K562 (cell line): ENCODE measurements around the gene CLASP1. TPM values are rescaled to one million over a fixed set of nuclear protein-coding genes. Genes with fewer than 3 reads are reported as not detected.

Experiments used
- ATAC-seq: fragments of 200-7000 bp; cut with Tn5 transposase; 3 replicates; pipeline ENCODE4 v1.9.1; 2020; ENCODE audit warnings: moderate library complexity
- BruUV-seq: library from RNA; stranded (reverse); fragments of 400-500 nt; replicated peaks from 2 replicates; lab custom pipeline; 2021; lab: Mats Ljungman, UMichigan
- CTCF ChIA-PET: fragments of 300-600 bp; formaldehyde crosslinking; extraction: SDS; loops from one replicate; lab custom pipeline; 2021; ENCODE audit warnings: low intra/inter-chr PET ratio; lab: Yijun Ruan, JAX
- POLR2A ChIA-PET: fragments of 300-600, 350-650 bp; sonication (Branson Sonifier 250); formaldehyde crosslinking; extraction: SDS; loops from one replicate; lab custom pipeline; 2021; ENCODE audit warnings: antibody characterized with exemption, inconsistent platforms; lab: Yijun Ruan, JAX
- DNase-seq, 4 experiments: peaks; one replicate each; pipeline versions ENCODE4 v3.0.0 to v3.0.0-alpha.2; 2011 to 2018; ENCODE audit warnings: low spot score in 3 of 4, mixed read lengths in 3 of 4; ENCODE audit errors: extremely low read depth in 1 of 4
- FAIRE-seq: peaks from 2 replicates; lab custom pipeline; 2011; peaks lifted over from hg19 to GRCh38; lab: Jason Lieb, UNC
- H2AFZ ChIP-seq: 2 replicates; pipeline ENCODE4 v1.6.0; 2011; ENCODE audit warnings: low read depth, low read length, control low read depth, inconsistent platforms
- H3K27ac ChIP-seq: fragments of 200-600 bp; 3 replicates; pipeline ENCODE4 v1.8.0; 2011; ENCODE audit warnings: low read depth, mild to moderate bottlenecking, control low read depth, inconsistent platforms, low read length, moderate library complexity, mixed read lengths; ENCODE audit errors: extremely low read depth
- H3K27me3 ChIP-seq, 2 experiments: fragments of 300-600 bp in 1 of 2; 2 replicates in 1 of 2; 3 replicates in 1 of 2; pipeline versions ENCODE4 v1.6.0 to v1.8.0; 2011; ENCODE audit warnings: inconsistent platforms in 2 of 2, low read length in 2 of 2, mild to moderate bottlenecking in 1 of 2, mixed read lengths in 1 of 2, moderate library complexity in 1 of 2; ENCODE audit not compliant: control insufficient read depth in 2 of 2, insufficient read depth in 2 of 2
- H3K36me3 ChIP-seq: fragments of 300-600 bp; 3 replicates; pipeline ENCODE4 v1.8.0; 2011; ENCODE audit warnings: mild to moderate bottlenecking, low read length, inconsistent platforms; ENCODE audit not compliant: control insufficient read depth, insufficient read depth
- H3K4me1 ChIP-seq, 2 experiments: fragments of 200-600 bp in 1 of 2; replicated peaks in 1 of 2; 2 replicates in 1 of 2; 3 replicates in 1 of 2; pipeline versions ENCODE4 v1.5.1 to v1.8.0; 2011; ENCODE audit warnings: inconsistent platforms in 2 of 2, low read length in 2 of 2, mild to moderate bottlenecking in 1 of 2, mixed read lengths in 1 of 2, moderate library complexity in 1 of 2; ENCODE audit not compliant: control insufficient read depth in 2 of 2, insufficient read depth in 2 of 2
- H3K4me2 ChIP-seq: 2 replicates; pipeline ENCODE4 v1.6.1; 2011; ENCODE audit warnings: low read length, control low read depth, inconsistent platforms, mixed read lengths; ENCODE audit not compliant: insufficient read depth
- H3K4me3 ChIP-seq: fragments of 200-600 bp; sonication (generic), shearing (Covaris generic); 2 replicates; pipeline ENCODE4 v1.5.1; 2016; ENCODE audit warnings: control low read depth, inconsistent platforms
- H3K79me2 ChIP-seq: fragments of 200-600 bp; 3 replicates; pipeline ENCODE4 v1.8.0; 2011; ENCODE audit warnings: low read length, inconsistent platforms; ENCODE audit not compliant: control insufficient read depth, insufficient read depth
- H3K9ac ChIP-seq, 2 experiments: 2 replicates each; pipeline versions ENCODE4 v1.6.0 to v1.6.1; 2011; ENCODE audit warnings: low read depth in 2 of 2, low read length in 2 of 2, control low read depth in 1 of 2, inconsistent platforms in 1 of 2, mild to moderate bottlenecking in 1 of 2, mixed read lengths in 1 of 2; ENCODE audit not compliant: insufficient read depth in 1 of 2
- H3K9me1 ChIP-seq: one replicate; pipeline ENCODE4 v1.6.0; 2011; ENCODE audit warnings: inconsistent platforms, mild to moderate bottlenecking, low read length, moderate library complexity; ENCODE audit not compliant: control insufficient read depth, insufficient read depth
- H3K9me3 ChIP-seq: replicated peaks from 2 replicates; pipeline ENCODE4 v1.5.1; 2011; ENCODE audit warnings: low read depth, low read length, inconsistent platforms; ENCODE audit not compliant: control insufficient read depth, insufficient read depth
- H4K20me1 ChIP-seq: replicated peaks from 2 replicates; pipeline ENCODE4 v1.6.1; 2011; ENCODE audit warnings: low read length, inconsistent platforms, mixed read lengths; ENCODE audit not compliant: control insufficient read depth, insufficient read depth
- DMBX1 ChIP-seq: fragments of 250-450 bp; sonication (Bioruptor Pico); IDR thresholded peaks from 2 replicates; pipeline ENCODE4 v1.8.0; 2022; ENCODE audit warnings: inconsistent platforms, mild to moderate bottlenecking, moderate library complexity, borderline replicate concordance
- ETS2 ChIP-seq: IDR thresholded peaks from 2 replicates; pipeline ENCODE4 v1.6.1; 2016; ENCODE audit warnings: borderline replicate concordance, missing genetic modification characterization, mild to moderate bottlenecking, moderate library complexity, missing compliant biosample characterization; ENCODE audit not compliant: poor library complexity, severe bottlenecking
- HDAC8 ChIP-seq: fragments of 450-650 bp; IDR thresholded peaks from 2 replicates; pipeline ENCODE4 v1.6.1; 2016; ENCODE audit warnings: mild to moderate bottlenecking, missing genetic modification characterization, moderate library complexity, missing compliant biosample characterization
- PHTF2 ChIP-seq: fragments of 250-450 bp; sonication (Bioruptor Pico); IDR thresholded peaks from 2 replicates; pipeline ENCODE4 v1.5.0; 2021; ENCODE audit warnings: mild to moderate bottlenecking
- TAF15 ChIP-seq: fragments of 200-400 bp; formaldehyde crosslinking; IDR thresholded peaks from 2 replicates; pipeline ENCODE4 v1.6.1; 2017; ENCODE audit warnings: mild to moderate bottlenecking, low read depth, low read length, moderate library complexity
- XRCC4 ChIP-seq: IDR thresholded peaks from one replicate; pipeline ENCODE4 v1.6.1; 2011; ENCODE audit not compliant: insufficient read depth, insufficient read length; ENCODE audit errors: extremely low read depth
- WGBS: fragments of 100-300 bp; shearing (Covaris generic); methylation state at CpG from one replicate; pipeline ENCODE4 v1.1.6; 2016; ENCODE audit warnings: low coverage, mixed read lengths; ENCODE audit not compliant: insufficient coverage; ENCODE audit errors: missing lambda C conversion rate; 5-methylcytosine and 5-hydroxymethylcytosine counted together
- in situ Hi-C: fragments of 300-500 bp; cut with MboI; formaldehyde crosslinking; loops from 4 replicates; pipeline ENCODE4 v1.15.0; 2018; ENCODE audit warnings: inconsistent platforms, mixed read lengths
- intact Hi-C: fragments of 100-400 bp; cut with micrococcal nuclease; formaldehyde crosslinking; loops from 2 replicates; pipeline ENCODE4 v1.14.2; 2022
- polyA plus RNA-seq, 8 experiments: library from polyadenylated mRNA; depleted of rRNA in 4 of 8; stranded (reverse) in 5 of 8; unstranded in 3 of 8; fragments of >200 nt; fragmentation: Nextera tagmentation in 2 of 8; fragmentation: Illumina TruSeq in 1 of 8; extraction: Ambion mirVana in 2 of 8; extraction: Trizol in 1 of 8; gene quantifications; 2 replicates each; pipeline versions ENCODE4 v1.2.1 to v1.2.3, GENCODE V29; 2011 to 2014; ENCODE audit warnings: inconsistent platforms in 1 of 8, missing spikeins in 1 of 8
- total RNA-seq, 7 experiments: library from RNA; depleted of rRNA in 6 of 7; stranded (reverse); fragments of >200 nt in 6 of 7; fragmentation: Illumina TruSeq in 2 of 7; extraction: Trizol in 2 of 7; gene quantifications; 2 replicates each; pipeline versions ENCODE4 v1.2.1 to v1.2.3, GENCODE V29; 2011 to 2021; ENCODE audit warnings: low replicate concordance in 1 of 7

CLASP1 gene
- total and polyA plus RNA-seq, 9 of the 15 experiments (the other 6 are each of a cell fraction or from before 2014, with no cell fraction given) = 1.7 to 40.3 (median 20.7) TPM

DNA sequence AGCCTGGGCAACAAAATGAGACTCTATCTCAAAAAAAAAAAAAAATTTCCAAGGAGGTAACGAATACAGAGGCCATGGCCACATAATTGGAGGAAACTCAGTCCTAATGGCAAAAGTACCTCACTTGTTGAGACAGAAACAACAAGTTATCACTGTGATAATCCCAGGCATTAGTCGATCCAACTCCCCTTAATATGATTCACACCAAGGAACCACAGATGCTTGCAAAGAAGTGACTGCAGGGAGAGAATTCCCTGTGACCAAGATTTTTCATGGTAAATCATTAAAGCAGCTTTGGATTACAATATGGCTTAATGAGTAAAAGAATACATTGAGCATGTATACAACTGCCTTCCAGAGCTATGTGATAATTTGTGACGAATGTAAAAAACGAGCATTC lies 199.0 kb downstream of the CLASP1 start:
- Histone ChIP-seq H3K4me2 (no peak overlapping the region), H3K4me3 (no peak overlapping the region), H3K9me3 (no peaks in the 10 kb centered on the region), H3K79me2 (no peaks in the 10 kb centered on the region), H3K9me1 (no peaks in the 10 kb centered on the region), H3K36me3 (peaks cover 81% of the 10 kb centered on the region), H2AFZ (no peak overlapping the region), H3K27ac (no peak overlapping the region), H3K4me1 (peaks cover 0 to under 1% of the 10 kb centered on the region in 2 experiments; a peak in 1 of 5 replicates), H4K20me1 (no peaks in the 10 kb centered on the region), H3K9ac (no peak overlapping the region), H3K27me3 (no peaks in the 10 kb centered on the region)
- no peak for DNase-seq
- no peak for FAIRE-seq
- ATAC-seq = no peak
- BruUV-seq = no TSS peak
- ChIA-PET CTCF (no interaction called here), POLR2A (interaction anchor here (0.6 to 1.3 kb wide), 2 partner anchors 12 to 80 kb away, joined by 3 read pairs; no protein-coding TSS in a partner anchor)
- in situ Hi-C loops (no loop called here), intact Hi-C loops (no loop called here)
- 89% methylated on average over 4 of the region's 4 CpGs for WGBS
- TF ChIP-seq XRCC4 (no peak), TAF15 (no peak), PHTF2 (no peak), ETS2 (tag) (no peak), HDAC8 (no peak), DMBX1 (no peak)
- TF ChIP-seq, all 486 proteins: peak for 0
